Measurements from ENCODE around the gene ST14.

The ST14 gene

DNA sequence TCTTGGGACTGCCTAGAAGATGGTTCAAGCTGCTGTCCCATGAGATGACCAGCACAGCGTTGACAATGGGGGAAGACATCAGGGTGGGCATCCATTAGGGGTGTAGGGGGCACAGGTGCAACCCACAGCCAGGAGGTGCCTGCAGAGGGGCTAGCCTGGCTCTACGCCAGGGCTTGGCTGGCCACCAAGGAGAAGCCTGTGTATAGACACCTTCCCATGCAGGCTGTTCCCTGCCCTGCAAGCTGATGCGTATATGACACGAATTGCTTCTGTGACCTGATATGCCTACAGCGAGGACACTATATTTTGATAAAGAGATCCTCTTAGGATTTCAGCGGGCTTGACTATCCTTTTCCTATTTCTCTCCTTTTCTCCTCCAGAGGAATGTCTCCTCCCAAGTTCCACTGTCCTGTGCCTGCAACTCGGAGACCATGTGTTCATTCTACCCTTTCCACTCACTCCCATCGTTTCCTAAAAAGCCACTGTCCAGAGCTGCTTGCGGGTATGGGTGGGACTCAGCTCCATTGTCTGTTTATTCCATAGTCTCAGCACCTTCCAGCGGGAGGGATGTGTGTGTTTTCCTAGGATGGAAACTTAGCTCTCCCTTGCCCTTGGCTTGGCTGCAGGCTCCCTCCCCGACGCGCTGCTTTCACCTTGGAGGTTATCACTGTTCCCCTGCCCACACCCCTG, 56.1 kb downstream of the ST14 start:
- no peak for TF ChIP-seq EZH2 (IDR thresholded peaks at IDR 0.05)
- TF ChIP-seq FOXP2 (optimal IDR thresholded peaks at IDR 0.05; ENCODE audit: control extremely low read depth, extremely low read length, insufficient read depth), result no peak
- TF ChIP-seq POLR2AphosphoS5 (IDR thresholded peaks at IDR 0.05; ENCODE audit: borderline replicate concordance, low read depth, low read length), result no peak
- no peaks in the 10 kb centered on the region for H3K36me3 ChIP-seq (ENCODE audit: insufficient read depth, low read length)

DNA sequence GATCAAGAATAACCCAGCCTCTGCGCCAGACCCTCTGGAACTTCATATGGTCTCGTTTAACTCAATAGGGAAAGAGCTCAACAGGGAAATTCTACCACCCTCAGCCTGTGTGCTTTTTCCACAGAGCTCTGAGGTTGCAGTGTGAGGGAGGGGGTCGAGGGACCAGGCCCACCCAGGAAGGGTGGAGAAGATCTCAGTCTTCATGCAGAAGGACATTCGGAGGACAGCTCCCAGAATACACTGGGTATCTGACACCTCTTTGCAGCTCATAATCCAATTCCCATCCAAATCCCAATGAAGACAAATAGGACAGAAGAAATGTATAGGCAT, 56.6 kb downstream of the ST14 start:
- no peaks in the 10 kb centered on the region for H3K9me3 ChIP-seq (ENCODE audit: low read depth, low read length)
- no peak overlapping the region for H3K4me3 ChIP-seq
- H3K27ac ChIP-seq, result no peak overlapping the region
- H3K36me3 ChIP-seq (ENCODE audit: insufficient read depth, low read length), result no peaks in the 10 kb centered on the region
- H3K9ac ChIP-seq (ENCODE audit: insufficient read length), result no peak overlapping the region
- DNase-seq (ENCODE audit: low read depth, low spot score), result no peak
- TF ChIP-seq POLR2AphosphoS5 (IDR thresholded peaks at IDR 0.05; ENCODE audit: borderline replicate concordance, low read depth, low read length) (no peak), FOXP2 (optimal IDR thresholded peaks at IDR 0.05; ENCODE audit: control extremely low read depth, extremely low read length, insufficient read depth) (no peak), EZH2 (IDR thresholded peaks at IDR 0.05) (no peak)

More for the DNA sequence above, 56.1 kb downstream of the ST14 start:
- no peak overlapping the region for H3K4me3 ChIP-seq
- no peak overlapping the region for H3K27ac ChIP-seq
- H3K9ac ChIP-seq (ENCODE audit: insufficient read length), result no peak overlapping the region
- no peak for DNase-seq (ENCODE audit: low read depth, low spot score)
- no peaks in the 10 kb centered on the region for H3K9me3 ChIP-seq (ENCODE audit: low read depth, low read length)

DNA sequence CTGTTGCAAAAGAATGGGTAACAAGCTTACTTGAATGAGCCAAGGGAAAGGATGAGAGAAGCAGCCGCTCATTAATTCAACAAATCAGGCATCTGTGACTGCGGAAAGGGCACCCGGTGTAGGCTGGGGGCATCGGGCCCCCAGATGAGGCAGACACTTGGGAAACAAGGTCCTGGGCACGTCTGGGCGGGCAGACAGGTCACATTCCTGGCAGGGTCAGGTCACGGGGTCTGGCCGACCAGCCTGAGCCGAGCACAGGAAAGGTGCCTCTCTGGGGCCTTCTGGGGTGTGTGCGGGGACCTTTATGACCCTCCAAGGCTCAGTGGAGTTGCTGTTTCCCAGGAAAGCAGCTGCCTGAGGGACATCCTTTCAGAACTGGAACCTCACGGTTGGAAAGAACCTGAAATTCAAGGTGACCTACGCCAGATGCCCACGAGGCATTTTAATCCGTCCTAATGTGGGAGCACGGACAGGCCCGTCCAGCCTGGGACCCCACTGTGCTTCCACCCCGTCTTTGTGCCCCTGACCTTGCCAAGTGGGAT, 57.1 kb downstream of the ST14 start:
- no peak for DNase-seq (ENCODE audit: low read depth, low spot score)
- no peak overlapping the region for H3K27ac ChIP-seq
- no peak overlapping the region for H3K9ac ChIP-seq (ENCODE audit: insufficient read length)
- H3K36me3 ChIP-seq (ENCODE audit: insufficient read depth, low read length), result no peaks in the 10 kb centered on the region
- no peak overlapping the region for H3K4me3 ChIP-seq
- TF ChIP-seq EZH2 (IDR thresholded peaks at IDR 0.05) (no peak), FOXP2 (optimal IDR thresholded peaks at IDR 0.05; ENCODE audit: control extremely low read depth, extremely low read length, insufficient read depth) (no peak), POLR2AphosphoS5 (IDR thresholded peaks at IDR 0.05; ENCODE audit: borderline replicate concordance, low read depth, low read length) (no peak)
- no peaks in the 10 kb centered on the region for H3K9me3 ChIP-seq (ENCODE audit: low read depth, low read length)

DNA sequence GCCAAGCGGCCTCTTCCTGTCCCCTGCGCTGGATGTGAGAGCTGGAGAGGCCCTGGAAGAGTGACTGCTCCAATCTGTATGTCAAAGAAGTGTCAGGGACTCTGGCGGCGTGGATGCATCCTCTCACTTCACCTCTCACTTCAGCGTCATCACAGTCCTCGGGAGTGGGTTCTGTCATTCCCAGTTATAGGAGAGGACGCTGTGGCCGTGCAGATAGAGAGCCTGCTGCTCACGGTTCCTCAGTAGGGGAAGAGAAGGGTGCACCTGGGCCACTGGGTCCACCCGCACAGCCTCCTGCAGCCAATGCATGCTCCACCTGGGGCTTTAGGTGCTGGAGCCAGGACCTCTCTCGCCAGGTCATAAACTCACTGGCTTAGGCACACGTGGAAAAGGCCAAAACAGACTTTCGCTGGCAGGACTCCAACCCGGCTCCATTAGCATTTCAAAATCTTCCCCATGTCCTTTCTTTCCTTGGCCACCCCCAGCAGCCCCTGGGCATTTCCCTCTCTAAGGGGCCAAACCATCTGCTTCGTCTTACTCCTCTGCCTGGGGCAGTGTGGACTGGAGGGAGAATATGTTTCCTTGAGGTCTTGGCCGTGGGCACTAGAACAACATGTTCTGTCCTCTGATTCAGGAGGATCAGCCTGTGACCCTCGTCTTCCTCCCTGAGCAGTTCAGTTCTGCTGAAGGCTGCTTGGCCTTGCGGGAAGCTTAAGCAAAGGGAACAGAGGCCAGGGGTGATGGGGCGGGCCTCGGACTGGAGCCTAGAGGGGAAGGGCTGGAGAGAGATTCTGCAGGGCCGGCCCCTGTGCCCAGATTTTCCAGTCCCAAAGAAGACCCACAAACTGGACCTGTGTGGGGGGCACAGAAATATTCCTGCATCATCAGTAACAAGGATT, 57.8 kb downstream of the ST14 start:
- TF ChIP-seq FOXP2 (optimal IDR thresholded peaks at IDR 0.05; ENCODE audit: control extremely low read depth, extremely low read length, insufficient read depth) (no peak), POLR2AphosphoS5 (IDR thresholded peaks at IDR 0.05; ENCODE audit: borderline replicate concordance, low read depth, low read length) (no peak), EZH2 (IDR thresholded peaks at IDR 0.05) (no peak)
- no peak for DNase-seq (ENCODE audit: low read depth, low spot score)
- no peak overlapping the region for H3K9ac ChIP-seq (ENCODE audit: insufficient read length)

DNA sequence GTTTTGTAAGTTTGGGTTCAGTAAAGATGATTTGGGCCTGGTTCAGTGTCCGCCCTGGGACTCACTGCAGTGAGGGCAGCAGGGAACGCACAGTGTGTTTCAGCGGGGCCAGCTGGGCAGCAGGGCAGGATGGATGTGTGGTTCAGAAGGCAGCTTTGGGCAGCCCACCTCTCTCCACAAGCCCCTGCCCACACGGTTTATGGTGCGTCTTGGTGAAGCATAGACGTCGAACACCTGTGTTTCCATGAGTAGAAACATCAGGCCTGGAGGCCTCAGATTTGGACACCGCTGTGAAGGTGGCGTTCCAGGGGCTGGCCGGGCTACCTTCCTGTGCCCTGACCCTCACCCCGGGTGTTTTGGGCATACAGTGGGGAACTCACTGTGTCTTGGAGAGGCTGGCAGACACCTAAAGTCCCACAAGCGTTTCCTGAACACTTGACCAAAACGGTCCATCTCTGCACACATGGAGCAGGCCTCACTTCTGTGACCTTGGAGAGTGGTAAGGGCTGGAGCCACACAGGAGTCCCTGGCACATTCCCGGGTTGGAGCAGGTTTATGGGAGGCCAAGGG, 59.0 kb downstream of the ST14 start:
- Histone ChIP-seq H3K36me3 (ENCODE audit: insufficient read depth, low read length) (no peaks in the 10 kb centered on the region), H3K4me3 (no peak overlapping the region), H3K9me3 (ENCODE audit: low read depth, low read length) (no peaks in the 10 kb centered on the region), H3K27ac (no peak overlapping the region), H3K9ac (ENCODE audit: insufficient read length) (no peak overlapping the region)
- no peak for DNase-seq (ENCODE audit: low read depth, low spot score)
- no peak for TF ChIP-seq FOXP2 (optimal IDR thresholded peaks at IDR 0.05; ENCODE audit: control extremely low read depth, extremely low read length, insufficient read depth)
- no peak for TF ChIP-seq POLR2AphosphoS5 (IDR thresholded peaks at IDR 0.05; ENCODE audit: borderline replicate concordance, low read depth, low read length)
- no peak for TF ChIP-seq EZH2 (IDR thresholded peaks at IDR 0.05)

More for the DNA sequence above, 57.8 kb downstream of the ST14 start:
- H3K9me3 ChIP-seq (ENCODE audit: low read depth, low read length), result no peaks in the 10 kb centered on the region
- H3K27ac ChIP-seq, result no peak overlapping the region
- H3K36me3 ChIP-seq (ENCODE audit: insufficient read depth, low read length), result no peaks in the 10 kb centered on the region
- H3K4me3 ChIP-seq, result no peak overlapping the region

DNA sequence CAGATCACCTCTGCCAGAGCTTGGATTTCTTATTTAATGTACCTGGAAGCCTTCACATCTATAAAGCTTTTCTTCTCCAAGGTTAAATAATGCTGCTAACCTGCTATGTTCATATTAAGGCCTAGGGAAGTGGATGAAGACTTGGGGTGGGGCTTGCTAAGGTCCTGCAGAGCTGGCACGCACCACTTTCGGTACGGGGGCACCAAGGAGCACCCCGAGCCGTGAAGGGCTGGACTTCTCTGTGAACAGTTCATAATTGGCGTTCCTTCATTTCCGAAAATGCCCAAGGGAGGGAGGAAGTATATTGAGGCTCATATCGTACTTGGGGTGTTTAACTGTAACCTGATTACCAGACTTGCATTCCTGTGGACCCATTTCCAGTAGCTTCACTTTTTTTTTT, 59.6 kb downstream of the ST14 start:
- no peak overlapping the region for H3K4me3 ChIP-seq
- no peak for TF ChIP-seq FOXP2 (optimal IDR thresholded peaks at IDR 0.05; ENCODE audit: control extremely low read depth, extremely low read length, insufficient read depth)
- no peak overlapping the region for H3K27ac ChIP-seq
- no peaks in the 10 kb centered on the region for H3K9me3 ChIP-seq (ENCODE audit: low read depth, low read length)
- DNase-seq (ENCODE audit: low read depth, low spot score), result no peak
- H3K9ac ChIP-seq (ENCODE audit: insufficient read length), result no peak overlapping the region
- no peaks in the 10 kb centered on the region for H3K36me3 ChIP-seq (ENCODE audit: insufficient read depth, low read length)

DNA sequence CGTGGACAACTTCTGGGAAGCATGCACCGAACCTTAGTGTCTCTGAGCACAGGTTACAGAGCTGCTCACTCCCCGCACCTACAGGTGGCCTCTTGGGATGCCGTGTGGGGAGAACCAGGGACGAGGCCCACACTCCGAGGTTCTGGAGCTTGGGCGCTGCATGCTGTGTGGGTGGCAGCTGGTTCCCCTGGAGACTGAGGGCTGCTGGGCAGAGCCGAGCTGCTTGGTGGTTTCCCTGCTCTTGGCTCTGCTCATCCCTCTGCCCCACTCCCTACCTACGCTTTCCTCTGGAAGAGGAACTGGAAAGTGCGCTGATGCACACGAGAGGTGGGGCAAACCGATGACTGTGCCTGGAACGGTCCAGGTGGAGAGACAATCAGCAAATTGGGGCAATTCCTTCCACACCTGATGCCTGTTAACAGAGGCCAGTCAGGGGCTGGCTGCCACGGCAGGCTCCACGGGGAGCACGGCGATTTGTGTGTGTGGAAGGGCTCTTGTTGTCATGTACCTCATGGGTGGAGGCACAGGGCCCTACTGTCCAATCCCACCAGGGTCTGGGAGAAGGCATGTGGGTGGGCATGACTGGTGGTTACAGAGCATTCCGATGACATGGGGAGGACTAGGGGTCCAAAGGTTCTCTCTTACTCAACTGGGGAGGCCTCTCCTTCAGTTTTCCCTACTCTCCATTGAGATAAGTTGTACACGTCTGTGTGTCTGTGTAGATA, 60.9 kb downstream of the ST14 start:
- no peak overlapping the region for H3K27ac ChIP-seq
- DNase-seq (ENCODE audit: low read depth, low spot score), result no peak
- no peak overlapping the region for H3K9ac ChIP-seq (ENCODE audit: insufficient read length)
- no peaks in the 10 kb centered on the region for H3K9me3 ChIP-seq (ENCODE audit: low read depth, low read length)
- no peak for TF ChIP-seq EZH2 (IDR thresholded peaks at IDR 0.05)
- TF ChIP-seq POLR2AphosphoS5 (IDR thresholded peaks at IDR 0.05; ENCODE audit: borderline replicate concordance, low read depth, low read length), result no peak
- no peak overlapping the region for H3K4me3 ChIP-seq
- no peaks in the 10 kb centered on the region for H3K36me3 ChIP-seq (ENCODE audit: insufficient read depth, low read length)

Measured in SK-N-MC (cell line).